IMR-90 (cell line): ENCODE results near the gene FRAS1. TPM values are rescaled to one million over a fixed set of nuclear protein-coding genes. Genes with fewer than 3 reads are reported as not detected.
"Not testable (repeated sequence)": the region's sequence is repeated elsewhere in the genome, so short reads cannot be mapped to it uniquely, and the experiment has no call there.

ENCODE experiments used
- ATAC-seq: fragments of 200-7000 bp; cut with Tn5 transposase; 2 replicates; pipeline ENCODE4 v1.9.1; 2020; ENCODE audit warnings: low read depth, mild to moderate bottlenecking, moderate library complexity
- BruUV-seq: library from RNA; stranded (reverse); fragments of 400-500 nt; replicated peaks from 2 replicates; lab custom pipeline; 2021; lab: Mats Ljungman, UMichigan
- CTCF ChIA-PET: fragments of 300-600 bp; formaldehyde crosslinking; extraction: SDS; loops from one replicate; lab custom pipeline; 2021; ENCODE audit warnings: antibody characterized with exemption; lab: Yijun Ruan, JAX
- POLR2A ChIA-PET: fragments of 300-600 bp; sonication (Branson Sonifier 250); formaldehyde crosslinking; loops from one replicate; lab custom pipeline; 2022; ENCODE audit warnings: antibody characterized with exemption; ENCODE audit not compliant: unreplicated experiment; lab: Charles Lee
- DNase-seq: peaks from one replicate; pipeline ENCODE4 v3.0.0; 2013
- H2AFZ ChIP-seq: replicated peaks from 2 replicates; pipeline ENCODE3; 2013; ENCODE audit warnings: low read length, mild to moderate bottlenecking; ENCODE audit not compliant: poor library complexity
- H2AK5ac ChIP-seq: 2 replicates; pipeline ENCODE4 v1.6.1; 2013; ENCODE audit warnings: low read depth, low read length, inconsistent platforms
- H2AK9ac ChIP-seq: replicated peaks from 2 replicates; pipeline ENCODE3; 2013; ENCODE audit warnings: mild to moderate bottlenecking, low read depth, low read length, moderate library complexity; ENCODE audit not compliant: poor library complexity
- H2BK120ac ChIP-seq: 2 replicates; pipeline ENCODE4 v1.6.1; 2013; ENCODE audit warnings: low read depth, low read length, inconsistent platforms
- H2BK15ac ChIP-seq: 3 replicates; pipeline ENCODE4 v1.6.1; 2013; ENCODE audit warnings: low read depth, low read length, inconsistent platforms
- H2BK20ac ChIP-seq: 2 replicates; pipeline ENCODE4 v1.6.1; 2013; ENCODE audit warnings: low read depth, mild to moderate bottlenecking, inconsistent platforms, low read length, moderate library complexity
- H2BK5ac ChIP-seq: 2 replicates; pipeline ENCODE4 v1.6.1; 2013; ENCODE audit warnings: mild to moderate bottlenecking, low read depth, low read length, inconsistent platforms; ENCODE audit not compliant: poor library complexity, severe bottlenecking
- H3K14ac ChIP-seq: replicated peaks from 2 replicates; pipeline ENCODE4 v1.6.1; 2013; ENCODE audit warnings: low read depth, low read length, inconsistent platforms
- H3K18ac ChIP-seq: 2 replicates; pipeline ENCODE4 v1.6.1; 2013; ENCODE audit warnings: low read depth, low read length, control low read depth
- H3K23ac ChIP-seq: 2 replicates; pipeline ENCODE4 v1.6.1; 2013; ENCODE audit warnings: low read depth, low read length, inconsistent platforms
- H3K27ac ChIP-seq: 2 replicates; pipeline ENCODE4 v1.5.1; 2013; ENCODE audit warnings: mild to moderate bottlenecking, control low read depth, low read length; ENCODE audit not compliant: insufficient read depth
- H3K27me3 ChIP-seq: 2 replicates; pipeline ENCODE4 v1.6.1; 2013; ENCODE audit warnings: low read length; ENCODE audit not compliant: control insufficient read depth, insufficient read depth
- H3K36me3 ChIP-seq: 2 replicates; pipeline ENCODE4 v1.6.1; 2013; ENCODE audit warnings: low read length, mixed read lengths; ENCODE audit not compliant: control insufficient read depth, insufficient read depth
- H3K4ac ChIP-seq: 2 replicates; pipeline ENCODE4 v1.6.1; 2013; ENCODE audit warnings: low read depth, low read length, inconsistent platforms
- H3K4me1 ChIP-seq: 2 replicates; pipeline ENCODE4 v1.6.1; 2013; ENCODE audit warnings: low read length, mixed read lengths; ENCODE audit not compliant: control insufficient read depth, insufficient read depth
- H3K4me2 ChIP-seq: 2 replicates; pipeline ENCODE4 v1.6.1; 2013; ENCODE audit warnings: low read depth, mild to moderate bottlenecking, control low read depth, low read length, moderate library complexity
- H3K4me3 ChIP-seq: 2 replicates; pipeline ENCODE4 v1.5.1; 2013; ENCODE audit warnings: low read depth, mild to moderate bottlenecking, control low read depth, low read length, moderate library complexity; ENCODE audit not compliant: insufficient read depth
- H3K56ac ChIP-seq: 2 replicates; pipeline ENCODE4 v1.6.1; 2013; ENCODE audit warnings: low read length, inconsistent platforms; ENCODE audit not compliant: insufficient read depth; ENCODE audit errors: extremely low read depth
- H3K79me1 ChIP-seq, 2 experiments: 2 replicates each; pipeline ENCODE4 v1.6.1; 2013; ENCODE audit warnings: low read length in 2 of 2, inconsistent platforms in 1 of 2, low read depth in 1 of 2
- H3K9ac ChIP-seq: 2 replicates; pipeline ENCODE4 v1.6.1; 2013; ENCODE audit warnings: low read depth, low read length, control low read depth
- H3K9me1 ChIP-seq: 2 replicates; pipeline ENCODE4 v1.6.1; 2013; ENCODE audit warnings: low read length, inconsistent platforms; ENCODE audit not compliant: insufficient read depth
- H3K9me3 ChIP-seq: 2 replicates; pipeline ENCODE4 v1.6.1; 2013; ENCODE audit warnings: low read length; ENCODE audit not compliant: control insufficient read depth, insufficient read depth
- H4K20me1 ChIP-seq: 2 replicates; pipeline ENCODE4 v1.6.1; 2013; ENCODE audit warnings: low read length, inconsistent platforms; ENCODE audit not compliant: insufficient read depth
- H4K5ac ChIP-seq: 2 replicates; pipeline ENCODE4 v1.6.1; 2013; ENCODE audit warnings: mild to moderate bottlenecking, low read depth, low read length, control low read depth
- H4K8ac ChIP-seq, 2 experiments: 2 replicates each; pipeline ENCODE4 v1.6.1; 2013; ENCODE audit warnings: low read depth in 2 of 2, low read length in 2 of 2, control low read depth in 1 of 2, inconsistent platforms in 1 of 2
- H4K91ac ChIP-seq: 2 replicates; pipeline ENCODE4 v1.6.1; 2013; ENCODE audit warnings: low read depth, low read length, inconsistent platforms; ENCODE audit not compliant: insufficient read depth
- WGBS, 2 experiments: methylation state at CpG; one replicate each; pipeline versions ENCODE4 v1.1.5 to v1.1.7; 2013; ENCODE audit warnings: missing lambda C conversion rate in 2 of 2; ENCODE audit not compliant: insufficient read length in 1 of 2; ENCODE audit errors: extremely low coverage in 2 of 2; 5-methylcytosine and 5-hydroxymethylcytosine counted together
- dilution Hi-C: fragments of 300-500 bp; cut with HindIII; formaldehyde crosslinking; loops from one replicate; pipeline ENCODE4 v1.14.3; 2018; ENCODE audit warnings: low sequenced_read_pairs; ENCODE audit not compliant: unreplicated experiment
- in situ Hi-C: fragments of 300-500 bp; cut with MboI; formaldehyde crosslinking; loops from 3 replicates; pipeline ENCODE4 v1.14.3; 2019; ENCODE audit warnings: low sequenced_read_pairs, inconsistent platforms, mixed read lengths
- intact Hi-C: fragments of 100-400 bp; cut with micrococcal nuclease; formaldehyde crosslinking; loops from 2 replicates; pipeline ENCODE4 v1.10.0; 2022
- polyA plus RNA-seq, 3 experiments: library from polyadenylated mRNA; depleted of rRNA; stranded (reverse); fragments of >200 nt; gene quantifications; 2 replicates each; pipeline ENCODE4 v1.2.3, GENCODE V29; 2012; ENCODE audit warnings: low replicate concordance in 1 of 3
- total RNA-seq: library from RNA; depleted of rRNA; stranded (reverse); fragments of >200 nt; gene quantifications from 2 replicates; pipeline ENCODE4 v1.2.3, GENCODE V29; 2012

Gene FRAS1
- total and polyA plus RNA-seq, 2 of the 4 experiments (the other 2 are of a cell fraction) = under 0.01 to 0.03 TPM

- DNase-seq, H3K4ac ChIP-seq, H4K20me1 ChIP-seq, H3K4me2 ChIP-seq, H3K27me3 ChIP-seq, H2BK15ac ChIP-seq, POLR2A ChIA-PET, CTCF ChIA-PET, H3K9me3 ChIP-seq, H2AK5ac ChIP-seq, H3K9ac ChIP-seq, H4K8ac ChIP-seq, H2BK5ac ChIP-seq, H3K9me1 ChIP-seq, H3K14ac ChIP-seq, dilution Hi-C loops, H2BK20ac ChIP-seq, ATAC-seq, in situ Hi-C loops, BruUV-seq, H2AFZ ChIP-seq, H4K91ac ChIP-seq, H2BK120ac ChIP-seq, H3K27ac ChIP-seq, H3K18ac ChIP-seq, H2AK9ac ChIP-seq, H3K4me1 ChIP-seq, H3K36me3 ChIP-seq, intact Hi-C loops, H3K23ac ChIP-seq, H3K56ac ChIP-seq, H3K79me1 ChIP-seq, H4K5ac ChIP-seq, H3K4me3 ChIP-seq: not testable (repeated sequence)
- WGBS, 2 experiments = 0% methylated on average over 1 of the region's 6 CpGs; no CpG with 5 or more reads in 1 of the 2 experiments
Observed at GRCh38 chr4:78125834-78126331, 68.8 kb downstream of the FRAS1 start.
